ENCODE results near the gene GPR135. TPM values are rescaled to one million over a fixed set of nuclear protein-coding genes. Genes with fewer than 3 reads are reported as not detected.
A peak's percentile ranks its signal among the peaks of the same experiment; 100 is the strongest.

GPR135 gene
- total and polyA plus RNA-seq, 10 of the 15 experiments (the other 5 are each of a cell fraction or from before 2014, with no cell fraction given), result 0.11 to 1.1 (median 0.86) TPM

DNA sequence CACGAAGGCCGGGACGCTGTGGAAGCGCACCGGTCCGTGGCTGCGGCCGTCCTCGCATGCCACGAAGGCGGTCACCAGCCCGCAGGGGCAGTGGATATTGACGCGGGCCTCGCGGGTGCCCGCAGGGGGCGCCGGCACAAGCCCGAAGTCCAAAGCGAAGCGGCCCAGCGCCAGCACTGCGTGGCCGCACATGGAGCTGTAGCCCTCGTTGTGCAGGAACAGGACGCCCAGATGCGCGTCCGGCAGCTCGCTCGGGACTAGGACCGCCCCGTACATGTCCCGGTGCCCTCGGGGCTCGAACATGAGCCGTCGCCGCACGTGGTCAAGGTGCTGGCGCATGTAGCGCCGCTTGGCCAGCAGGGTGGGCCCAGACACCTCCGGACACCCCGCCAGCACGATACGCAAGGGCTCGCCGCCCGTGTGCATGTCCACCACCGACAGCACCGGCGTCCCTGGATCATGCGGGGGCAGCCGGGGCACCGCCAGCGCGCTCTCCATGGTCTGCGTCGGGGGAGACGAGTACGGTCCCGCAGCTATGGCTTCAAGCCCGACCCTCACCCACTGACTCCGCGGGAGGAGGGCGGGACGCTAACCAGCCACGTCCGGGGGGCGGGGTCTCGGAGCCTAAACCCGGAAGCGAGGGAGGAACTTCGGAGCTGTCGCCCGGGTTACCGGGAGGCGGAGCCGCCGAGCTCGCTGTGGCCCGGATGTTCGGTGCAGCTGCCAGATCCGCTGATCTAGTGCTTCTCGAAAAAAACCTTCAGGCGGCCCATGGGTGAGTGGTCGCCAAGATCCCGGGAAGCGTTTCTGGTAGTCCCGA, 18.8 kb upstream of the GPR135 start, which contains the start of the genes JKAMP and L3HYPDH (continued):
- TF ChIP-seq GABPA (IDR thresholded peaks at IDR 0.05; ENCODE audit: low read depth) (0 out of 2 replicates have a peak, but pooled peaks have one; percentile 49), ZNF217 (IDR thresholded peaks at IDR 0.05) (peak; percentile 93), TCF3 (IDR thresholded peaks at IDR 0.05; ENCODE audit: borderline replicate concordance, insufficient read depth, low read depth, low read length) (no peak; the same call in 1 of the 2 replicates), ZNF24 (IDR thresholded peaks at IDR 0.05) (peak; percentile 63; the same call in 1 of the 2 replicates), YBX1 (IDR thresholded peaks at IDR 0.05) (no peak), BMI1 (IDR thresholded peaks at IDR 0.05; ENCODE audit: borderline replicate concordance) (peak; percentile 87), JUND (IDR thresholded peaks at IDR 0.05; ENCODE audit: low read depth, low read length) (no peak), CBX3 (IDR thresholded peaks at IDR 0.05; ENCODE audit: borderline replicate concordance, low read depth) (no peak), FOXK2 (IDR thresholded peaks at IDR 0.05) (no peak), RFX5 (IDR thresholded peaks at IDR 0.05; ENCODE audit: low read depth, low read length) (no peak), RBBP5 (conservative IDR thresholded peaks at IDR 0.05) (no peak), POLR2AphosphoS5 (IDR thresholded peaks at IDR 0.05; ENCODE audit: low read length) (peak; percentile 89), POLR2A (IDR thresholded peaks at IDR 0.05; ENCODE audit: low read depth, low read length) (peak; percentile 95), ZNF384 (IDR thresholded peaks at IDR 0.05; ENCODE audit: borderline replicate concordance, low read depth, low read length) (peak; percentile 36; the same call in 1 of the 2 replicates), ZBED1 (IDR thresholded peaks at IDR 0.05; ENCODE audit: borderline replicate concordance) (no peak), RUNX3 (IDR thresholded peaks at IDR 0.05; ENCODE audit: low read length) (peak; percentile 55), TAF1 (IDR thresholded peaks at IDR 0.05; ENCODE audit: borderline replicate concordance, low read depth, low read length) (peak; percentile 30; the same call in 1 of the 2 replicates), MTA2 (IDR thresholded peaks at IDR 0.05; ENCODE audit: low read depth) (peak; percentile 10; the same call in 1 of the 2 replicates), POLR2AphosphoS2 (IDR thresholded peaks at IDR 0.05; ENCODE audit: low read depth, low read length) (0 out of 2 replicates have a peak, but pooled peaks have one; percentile 25), MTA3 (IDR thresholded peaks at IDR 0.05; ENCODE audit: borderline replicate concordance, low read length) (no peak), FOXM1 (IDR thresholded peaks at IDR 0.05; ENCODE audit: low read depth, low read length) (no peak)
- TF ChIP-seq, protein P1, sequence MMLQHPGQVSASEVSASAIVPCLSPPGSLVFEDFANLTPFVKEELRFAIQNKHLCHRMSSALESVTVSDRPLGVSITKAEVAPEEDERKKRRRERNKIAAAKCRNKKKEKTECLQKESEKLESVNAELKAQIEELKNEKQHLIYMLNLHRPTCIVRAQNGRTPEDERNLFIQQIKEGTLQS (IDR thresholded peaks at IDR 0.05; ENCODE audit: borderline replicate concordance, extremely low read depth, low read depth, low read length), result no peak
- TF ChIP-seq, protein P2, sequence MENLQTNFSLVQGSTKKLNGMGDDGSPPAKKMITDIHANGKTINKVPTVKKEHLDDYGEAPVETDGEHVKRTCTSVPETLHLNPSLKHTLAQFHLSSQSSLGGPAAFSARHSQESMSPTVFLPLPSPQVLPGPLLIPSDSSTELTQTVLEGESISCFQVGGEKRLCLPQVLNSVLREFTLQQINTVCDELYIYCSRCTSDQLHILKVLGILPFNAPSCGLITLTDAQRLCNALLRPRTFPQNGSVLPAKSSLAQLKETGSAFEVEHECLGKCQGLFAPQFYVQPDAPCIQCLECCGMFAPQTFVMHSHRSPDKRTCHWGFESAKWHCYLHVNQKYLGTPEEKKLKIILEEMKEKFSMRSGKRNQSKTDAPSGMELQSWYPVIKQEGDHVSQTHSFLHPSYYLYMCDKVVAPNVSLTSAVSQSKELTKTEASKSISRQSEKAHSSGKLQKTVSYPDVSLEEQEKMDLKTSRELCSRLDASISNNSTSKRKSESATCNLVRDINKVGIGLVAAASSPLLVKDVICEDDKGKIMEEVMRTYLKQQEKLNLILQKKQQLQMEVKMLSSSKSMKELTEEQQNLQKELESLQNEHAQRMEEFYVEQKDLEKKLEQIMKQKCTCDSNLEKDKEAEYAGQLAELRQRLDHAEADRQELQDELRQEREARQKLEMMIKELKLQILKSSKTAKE (IDR thresholded peaks at IDR 0.05; ENCODE audit: low read depth, poor library complexity, severe bottlenecking), result no peak
- TF ChIP-seq, protein P3, sequence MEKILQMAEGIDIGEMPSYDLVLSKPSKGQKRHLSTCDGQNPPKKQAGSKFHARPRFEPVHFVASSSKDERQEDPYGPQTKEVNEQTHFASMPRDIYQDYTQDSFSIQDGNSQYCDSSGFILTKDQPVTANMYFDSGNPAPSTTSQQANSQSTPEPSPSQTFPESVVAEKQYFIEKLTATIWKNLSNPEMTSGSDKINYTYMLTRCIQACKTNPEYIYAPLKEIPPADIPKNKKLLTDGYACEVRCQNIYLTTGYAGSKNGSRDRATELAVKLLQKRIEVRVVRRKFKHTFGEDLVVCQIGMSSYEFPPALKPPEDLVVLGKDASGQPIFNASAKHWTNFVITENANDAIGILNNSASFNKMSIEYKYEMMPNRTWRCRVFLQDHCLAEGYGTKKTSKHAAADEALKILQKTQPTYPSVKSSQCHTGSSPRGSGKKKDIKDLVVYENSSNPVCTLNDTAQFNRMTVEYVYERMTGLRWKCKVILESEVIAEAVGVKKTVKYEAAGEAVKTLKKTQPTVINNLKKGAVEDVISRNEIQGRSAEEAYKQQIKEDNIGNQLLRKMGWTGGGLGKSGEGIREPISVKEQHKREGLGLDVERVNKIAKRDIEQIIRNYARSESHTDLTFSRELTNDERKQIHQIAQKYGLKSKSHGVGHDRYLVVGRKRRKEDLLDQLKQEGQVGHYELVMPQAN (conservative IDR thresholded peaks at IDR 0.05), result peak; percentile 96
- TF ChIP-seq, protein P4, sequence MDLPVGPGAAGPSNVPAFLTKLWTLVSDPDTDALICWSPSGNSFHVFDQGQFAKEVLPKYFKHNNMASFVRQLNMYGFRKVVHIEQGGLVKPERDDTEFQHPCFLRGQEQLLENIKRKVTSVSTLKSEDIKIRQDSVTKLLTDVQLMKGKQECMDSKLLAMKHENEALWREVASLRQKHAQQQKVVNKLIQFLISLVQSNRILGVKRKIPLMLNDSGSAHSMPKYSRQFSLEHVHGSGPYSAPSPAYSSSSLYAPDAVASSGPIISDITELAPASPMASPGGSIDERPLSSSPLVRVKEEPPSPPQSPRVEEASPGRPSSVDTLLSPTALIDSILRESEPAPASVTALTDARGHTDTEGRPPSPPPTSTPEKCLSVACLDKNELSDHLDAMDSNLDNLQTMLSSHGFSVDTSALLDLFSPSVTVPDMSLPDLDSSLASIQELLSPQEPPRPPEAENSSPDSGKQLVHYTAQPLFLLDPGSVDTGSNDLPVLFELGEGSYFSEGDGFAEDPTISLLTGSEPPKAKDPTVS (IDR thresholded peaks at IDR 0.05; ENCODE audit: low read depth, low read length), result no peak

Measured in GM12878 (cell line).